ENCODE data around the gene TICAM2. TPM values are rescaled to one million over a fixed set of nuclear protein-coding genes. Genes with fewer than 3 reads are reported as not detected.

The TICAM2 gene, protein sequence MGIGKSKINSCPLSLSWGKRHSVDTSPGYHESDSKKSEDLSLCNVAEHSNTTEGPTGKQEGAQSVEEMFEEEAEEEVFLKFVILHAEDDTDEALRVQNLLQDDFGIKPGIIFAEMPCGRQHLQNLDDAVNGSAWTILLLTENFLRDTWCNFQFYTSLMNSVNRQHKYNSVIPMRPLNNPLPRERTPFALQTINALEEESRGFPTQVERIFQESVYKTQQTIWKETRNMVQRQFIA
- total RNA-seq, result 1.1 and 9.7 TPM in 2 replicates

DNA sequence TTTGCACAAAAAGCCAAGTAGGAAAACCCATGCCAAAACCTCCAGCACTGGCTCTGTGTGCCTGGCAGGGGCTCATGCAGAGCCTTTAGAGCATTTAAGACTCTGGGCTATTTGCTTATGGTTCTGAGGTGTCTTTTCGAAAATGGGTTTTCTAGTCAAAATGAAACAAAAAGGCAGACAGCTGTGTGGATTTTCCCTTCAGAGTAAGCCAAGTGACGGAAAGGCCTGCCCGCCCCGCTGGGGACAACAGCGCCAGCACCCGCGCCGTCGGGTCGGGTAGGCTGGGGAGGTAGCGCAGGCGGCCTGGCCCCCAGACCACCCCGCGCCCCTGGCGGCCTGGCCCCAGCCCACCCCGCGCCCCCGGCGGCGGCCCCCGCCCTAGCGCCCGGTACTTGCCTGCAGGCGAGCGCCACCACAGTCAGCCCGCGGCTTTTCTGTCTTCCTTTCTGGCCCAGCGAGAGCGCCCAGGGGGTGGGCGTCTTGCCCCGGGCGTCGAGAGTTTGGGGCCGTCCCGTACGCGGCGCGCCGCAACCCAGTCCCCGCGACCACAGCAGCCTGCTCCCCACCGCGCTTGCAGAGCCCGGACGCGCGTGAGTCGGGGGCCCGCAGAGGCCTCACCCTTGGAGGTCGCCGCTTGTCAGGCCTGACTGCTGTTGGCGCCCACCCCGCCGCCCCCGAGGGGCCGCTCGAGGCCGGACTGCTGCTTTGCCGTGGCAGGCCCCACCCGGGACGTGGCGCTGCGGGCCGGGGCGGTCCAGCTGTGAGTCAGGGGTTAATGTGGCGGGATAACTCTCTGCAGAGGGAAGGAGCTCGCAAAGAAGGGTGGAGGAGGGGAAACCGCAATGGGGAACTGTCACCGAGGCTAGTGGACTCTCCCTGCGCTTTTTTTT, at the start of gene TICAM2:
TSS of gene TICAM2 (minus strand) at position 779 of the 890 bp plus-strand sequence. CDS start 21,223 bp downstream, outside the sequence.

DNA sequence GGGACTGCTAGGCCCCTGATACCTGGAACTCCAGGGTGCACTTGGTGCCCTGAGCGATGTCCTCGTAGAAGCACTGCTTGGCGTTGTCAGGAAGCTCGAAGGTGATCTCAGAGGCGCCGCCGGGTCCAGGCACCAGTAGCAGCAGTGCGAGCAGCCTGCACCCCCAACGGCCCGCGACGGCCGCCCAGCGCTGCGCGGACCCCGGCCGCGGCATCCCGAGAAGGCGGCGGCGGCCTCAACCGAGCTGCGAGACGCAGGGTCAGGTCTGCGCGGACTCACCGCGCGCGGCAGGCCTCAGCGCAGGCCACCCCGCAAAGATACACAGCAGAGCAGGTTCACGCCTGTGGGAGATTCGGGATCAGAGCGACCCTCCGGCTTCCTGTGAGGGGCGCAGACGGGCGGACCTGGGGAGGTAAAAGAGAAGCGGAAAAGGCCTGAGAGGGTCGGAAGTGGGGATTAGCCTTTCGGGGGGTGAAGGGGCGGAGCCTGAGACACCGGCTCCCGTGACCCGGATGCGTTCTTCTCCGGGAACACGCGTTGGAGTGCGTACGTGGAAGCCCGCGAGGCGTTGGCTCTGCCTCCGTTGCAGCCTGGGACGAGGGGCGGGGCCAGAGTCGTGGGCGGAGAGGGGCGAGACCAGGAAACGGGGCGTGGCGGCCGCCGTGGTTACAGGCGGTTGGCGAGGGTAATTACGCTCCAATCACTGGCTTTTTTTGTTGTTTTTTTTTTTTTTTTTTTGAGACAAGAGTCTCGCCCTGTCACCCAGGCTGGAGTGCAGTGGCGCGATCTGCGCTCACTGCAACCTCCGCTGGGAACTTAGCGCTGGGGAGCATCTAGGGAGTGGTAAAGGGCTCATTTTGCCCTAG, 23.5 kb upstream of the TICAM2 start, which contains the start of gene TMED7:
TSS of gene TMED7 (minus strand) at position 458 of the 866 bp plus-strand sequence. CDS start at position 214, 244 bp downstream.

DNA sequence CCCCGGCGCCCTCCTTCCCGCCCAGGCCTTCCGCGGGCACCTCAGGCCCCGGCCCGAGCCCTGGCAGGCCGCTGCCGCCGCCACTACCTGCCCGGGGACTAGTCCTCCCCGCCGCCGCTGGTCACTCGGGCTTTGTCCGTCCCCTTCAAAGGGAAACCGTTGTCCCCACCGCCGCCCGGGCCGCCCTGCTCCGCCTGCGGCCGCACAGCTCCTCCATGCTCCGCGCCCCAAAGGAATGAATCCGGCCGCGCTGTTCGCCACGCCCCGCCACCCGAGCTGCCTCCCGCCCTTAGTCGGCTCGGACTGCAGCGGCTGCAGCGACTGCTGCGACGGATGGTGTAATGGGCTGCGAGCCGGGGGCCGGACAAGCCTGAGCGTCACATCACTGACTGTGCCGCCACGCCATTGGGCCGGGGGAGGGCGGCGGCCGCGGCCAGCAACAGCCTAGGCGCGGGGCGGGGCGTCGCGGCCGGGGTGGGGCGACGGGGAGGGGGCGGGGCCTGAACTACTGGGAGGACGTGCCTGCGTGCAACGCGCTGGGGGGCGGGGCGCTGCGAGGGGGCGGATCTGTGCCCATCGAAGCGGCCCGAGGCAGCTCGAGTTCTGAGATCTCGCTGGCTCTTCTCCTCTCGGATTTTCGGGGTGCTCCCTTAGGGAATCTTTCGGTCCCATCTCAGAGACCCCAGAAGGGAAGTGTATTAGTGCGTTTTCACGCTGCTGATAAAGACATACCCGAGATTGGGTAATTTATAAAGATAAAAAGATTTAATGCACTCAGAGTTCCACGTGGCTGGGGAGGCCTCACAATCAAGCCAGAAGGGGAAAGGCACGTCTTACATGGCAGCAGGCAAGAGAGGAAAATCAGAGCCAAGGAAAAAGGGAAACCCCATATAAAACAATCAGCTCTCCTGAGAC, 57.6 kb downstream of the TICAM2 start, which contains the start of gene FEM1C:
TSS of gene FEM1C (minus strand) at position 340 of the 915 bp plus-strand sequence. CDS start 1,282 bp downstream, outside the sequence.

Other genes starting within 250 kb of the TICAM2 start
- gene FEM1C, start 57.7 kb downstream of the TICAM2 start, total RNA-seq, result 14.0 and 17.8 TPM in 2 replicates
- gene TMED7, start 23.6 kb upstream of the TICAM2 start, total RNA-seq, result 250 and 283 TPM in 2 replicates
- gene CDO1, start 214.2 kb upstream of the TICAM2 start, total RNA-seq, result 1.3 and 6.0 TPM in 2 replicates
- gene ATG12, start 239.1 kb upstream of the TICAM2 start, total RNA-seq, result 67.3 and 86.9 TPM in 2 replicates
- 84.7 and 96.2 TPM in 2 replicates for gene AP3S1, start 239.5 kb upstream of the TICAM2 start, total RNA-seq

Data from placental pericyte (primary cell).